GM23338 (cell line): ENCODE measurements around the gene GLG1. TPM values are rescaled to one million over a fixed set of nuclear protein-coding genes. Genes with fewer than 3 reads are reported as not detected.

Experiments
- ATAC-seq: fragments of 200-7000 bp; cut with Tn5 transposase; 3 replicates; pipeline ENCODE4 v1.9.1; 2020
- DNase-seq: peaks from one replicate; pipeline ENCODE4 v3.0.0-alpha.2; 2015; ENCODE audit warnings: low spot score
- H2AFZ ChIP-seq: fragments of 200-600 bp; sonication (generic); 2 replicates; pipeline ENCODE4 v1.8.0; 2016; ENCODE audit warnings: antibody characterized with exemption, mild to moderate bottlenecking, moderate library complexity
- H3F3A ChIP-seq: fragments of 200-600 bp; sonication (generic); replicated peaks from 2 replicates; pipeline ENCODE4 v1.8.0; 2017; ENCODE audit warnings: antibody characterized with exemption, mixed run types, low read depth
- H3K27ac ChIP-seq: fragments of 200-600 bp; sonication (generic); 2 replicates; pipeline ENCODE4 v1.6.1; 2016; ENCODE audit warnings: low read depth
- H3K27me3 ChIP-seq: fragments of 200-600 bp; sonication (generic); 2 replicates; pipeline ENCODE4 v1.8.0; 2016; ENCODE audit warnings: mild to moderate bottlenecking, mixed run types, moderate library complexity; ENCODE audit not compliant: insufficient read depth
- H3K36me3 ChIP-seq: fragments of 200-600 bp; sonication (generic); 2 replicates; pipeline ENCODE4 v1.8.0; 2016; ENCODE audit warnings: mild to moderate bottlenecking; ENCODE audit not compliant: insufficient read depth
- H3K4me1 ChIP-seq: fragments of 200-600 bp; sonication (generic); 2 replicates; pipeline ENCODE4 v1.8.0; 2016; ENCODE audit warnings: mild to moderate bottlenecking, moderate library complexity; ENCODE audit not compliant: insufficient read depth
- H3K4me2 ChIP-seq: fragments of 200-600 bp; sonication (generic); 2 replicates; pipeline ENCODE4 v1.7.1; 2017; ENCODE audit warnings: mixed run types
- H3K4me3 ChIP-seq: fragments of 200-600 bp; sonication (generic); 2 replicates; pipeline ENCODE4 v1.6.1; 2016; ENCODE audit warnings: mixed run types
- H3K79me2 ChIP-seq: fragments of 200-600 bp; sonication (generic); replicated peaks from 2 replicates; pipeline ENCODE4 v1.8.0; 2017; ENCODE audit warnings: mild to moderate bottlenecking; ENCODE audit not compliant: insufficient read depth
- H3K9me2 ChIP-seq: fragments of 200-600 bp; sonication (generic); 2 replicates; pipeline ENCODE4 v1.8.0; 2017; ENCODE audit not compliant: insufficient read depth
- H4K20me1 ChIP-seq: fragments of 200-600 bp; sonication (generic); replicated peaks from 2 replicates; pipeline ENCODE4 v1.8.0; 2017; ENCODE audit warnings: mild to moderate bottlenecking; ENCODE audit not compliant: insufficient read depth
- H3K27ac Mint-ChIP-seq: 2 replicates; pipeline ENCODE4 v1.8.0; 2020; ENCODE audit warnings: inconsistent platforms, mild to moderate bottlenecking, moderate library complexity, mixed read lengths
- H3K27me3 Mint-ChIP-seq: 3 replicates; pipeline ENCODE4 v1.8.0; 2022; ENCODE audit warnings: low read depth, mild to moderate bottlenecking, moderate library complexity, mixed read lengths, inconsistent platforms; ENCODE audit not compliant: insufficient read depth, poor library complexity
- H3K36me3 Mint-ChIP-seq: 3 replicates; pipeline ENCODE4 v1.8.0; 2021; ENCODE audit warnings: low read depth, mild to moderate bottlenecking, inconsistent platforms, moderate library complexity, mixed read lengths
- H3K4me1 Mint-ChIP-seq: 3 replicates; pipeline ENCODE4 v1.8.0; 2020; ENCODE audit warnings: mild to moderate bottlenecking, inconsistent platforms, mixed read lengths
- H3K4me3 Mint-ChIP-seq: 3 replicates; pipeline ENCODE4 v1.8.0; 2021; ENCODE audit warnings: moderate library complexity, mild to moderate bottlenecking, inconsistent platforms, mixed read lengths
- H3K9me3 Mint-ChIP-seq: 3 replicates; pipeline ENCODE4 v1.8.0; 2020; ENCODE audit warnings: moderate library complexity, mild to moderate bottlenecking, inconsistent platforms, mixed read lengths
- CREB1 ChIP-seq: fragments of 250-450 bp; sonication (Bioruptor Pico); IDR thresholded peaks from 2 replicates; pipeline ENCODE4 v1.5.0; 2020; ENCODE audit warnings: low read depth, mild to moderate bottlenecking, moderate library complexity
- CTCF ChIP-seq, 2 experiments: fragments of 200-600 bp in 1 of 2; sonication (generic) in 1 of 2; conservative IDR thresholded peaks; 2 replicates each; pipeline versions ENCODE4 v1.5.1 to v1.6.1; 2016 to 2017; ENCODE audit warnings: antibody characterized with exemption in 2 of 2, low read depth in 2 of 2, mild to moderate bottlenecking in 2 of 2, moderate library complexity in 1 of 2
- ETS1 ChIP-seq: IDR thresholded peaks from 2 replicates; pipeline ENCODE4 v1.6.1; 2016; ENCODE audit warnings: antibody characterized with exemption
- EZH2 ChIP-seq: fragments of 200-600 bp; sonication (generic); IDR thresholded peaks from one replicate; pipeline ENCODE4 v1.8.0; 2017; ENCODE audit warnings: antibody characterized with exemption, mild to moderate bottlenecking, low read depth; ENCODE audit not compliant: unreplicated experiment
- EZH2phosphoT487 ChIP-seq: fragments of 200-600 bp; sonication (generic); IDR thresholded peaks from one replicate; pipeline ENCODE4 v1.8.1; 2018; ENCODE audit warnings: antibody characterized with exemption; ENCODE audit not compliant: unreplicated experiment
- NANOG ChIP-seq: IDR thresholded peaks from 2 replicates; pipeline ENCODE4 v1.6.1; 2016; ENCODE audit warnings: antibody characterized with exemption, borderline replicate concordance
- POLR2AphosphoS5 ChIP-seq: IDR thresholded peaks from 2 replicates; pipeline ENCODE4 v1.6.1; 2016; ENCODE audit warnings: antibody characterized with exemption, low read depth
- REST ChIP-seq: IDR thresholded peaks from one replicate; pipeline ENCODE4 v1.6.1; 2018; ENCODE audit warnings: antibody characterized with exemption; ENCODE audit not compliant: unreplicated experiment
- ZNF114 ChIP-seq: fragments of 250-450 bp; sonication (Bioruptor Pico); IDR thresholded peaks from 2 replicates; pipeline ENCODE4 v1.5.0; 2020; ENCODE audit warnings: mild to moderate bottlenecking, moderate library complexity
- ZNF331 ChIP-seq: fragments of 250-450 bp; sonication (Bioruptor Pico); IDR thresholded peaks from 2 replicates; pipeline ENCODE4 v1.5.0; 2020; ENCODE audit warnings: low read depth, mild to moderate bottlenecking, moderate library complexity
- ZNF462 ChIP-seq: fragments of 250-450 bp; sonication (Bioruptor Pico); IDR thresholded peaks from 2 replicates; pipeline ENCODE4 v1.5.0; 2020; ENCODE audit warnings: mild to moderate bottlenecking, moderate library complexity
- polyA plus RNA-seq: library from polyadenylated mRNA; unstranded; fragments of >200 nt; fragmentation: Nextera tagmentation; extraction: Ambion mirVana; gene quantifications from 2 replicates; pipeline ENCODE4 v1.2.1, GENCODE V29; 2016
- total RNA-seq: library from RNA; depleted of rRNA; stranded (reverse); fragments of >200 nt; shearing (Covaris generic); gene quantifications from 2 replicates; pipeline ENCODE4 v1.2.3, GENCODE V29; 2014

Gene GLG1
- total and polyA plus RNA-seq, 2 experiments from 2014 or later = 61.2 to 211 TPM

GRCh38 chr16:74496054-74496453, 110.9 kb downstream of the GLG1 start (continued):
- TF ChIP-seq ZNF462 (CRISPR knock-in tag) (no peak), ETS1 (no peak)

- ATAC-seq = no peak
- H3F3A ChIP-seq = no peaks in the 10 kb centered on the region
- Mint-ChIP-seq H3K27me3 (no peaks in the 10 kb centered on the region), H3K27ac (no peak overlapping the region), H3K4me3 (no peak overlapping the region), H3K4me1 (no peaks in the 10 kb centered on the region), H3K36me3 (peaks cover 44% of the 10 kb centered on the region), H3K9me3 (no peaks in the 10 kb centered on the region)
- H3K9me2 ChIP-seq = no peaks in the 10 kb centered on the region
- no peaks in the 10 kb centered on the region for H3K4me1 ChIP-seq
- peaks cover 26% of the 10 kb centered on the region for H3K36me3 ChIP-seq
- H3K4me2 ChIP-seq = no peak overlapping the region
- H3K4me3 ChIP-seq = no peak overlapping the region
- peaks cover 4% of the 10 kb centered on the region for H4K20me1 ChIP-seq
- no peak for DNase-seq
- H3K27me3 ChIP-seq = no peaks in the 10 kb centered on the region
- H2AFZ ChIP-seq = no peak overlapping the region
- no peaks in the 10 kb centered on the region for H3K79me2 ChIP-seq
- H3K27ac ChIP-seq = no peak overlapping the region
- TF ChIP-seq ZNF331 (CRISPR knock-in tag) = no peak
- TF ChIP-seq EZH2 = no peak
- TF ChIP-seq CREB1 = no peak
- no peak for TF ChIP-seq POLR2AphosphoS5
- no peak for TF ChIP-seq ZNF114
- TF ChIP-seq EZH2phosphoT487 = no peak
- TF ChIP-seq CTCF (conservative IDR thresholded peaks at IDR 0.05; ENCODE audit: low read depth in 2 of 2) = no peak
- TF ChIP-seq REST = no peak
- TF ChIP-seq NANOG = no peak
These were observed 113.9 kb downstream of the GLG1 start for GRCh38 chr16:74492976-74493375.
